Hepatic stellate cell (primary cell): Measurements from ENCODE around the gene CAMK1G.
A peak's percentile ranks its signal among the peaks of the same experiment; 100 is the strongest.

ENCODE experiments used
- DNase-seq: peaks from one replicate; pipeline ENCODE4 v3.0.0; 2011; ENCODE audit warnings: low spot score

Gene CAMK1G

DNA sequence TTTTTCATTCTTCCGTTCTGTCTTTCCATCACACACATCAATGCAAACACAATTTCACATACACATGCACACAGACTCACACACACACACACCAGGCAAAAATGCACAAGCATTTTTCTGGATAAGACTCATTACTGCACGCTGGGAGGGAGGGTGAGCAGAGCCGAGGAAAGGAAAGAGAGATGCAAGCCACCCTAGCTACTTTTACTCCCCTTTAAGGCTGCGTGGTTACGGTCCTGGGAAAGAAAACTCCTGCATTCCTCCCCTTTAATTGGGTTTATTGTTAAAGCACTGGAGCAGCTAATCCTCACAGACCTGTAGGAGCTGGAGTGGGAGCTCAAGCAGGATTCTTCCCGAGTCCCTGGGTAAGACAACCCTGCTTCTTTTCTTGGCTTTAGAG is at the start of gene CAMK1G:
Gene CAMK1G (plus strand): TSS at position 307 of the 400 bp plus-strand sequence. CDS start 11,270 bp downstream, outside the sequence.
- peak; percentile 82 for DNase-seq

DNA sequence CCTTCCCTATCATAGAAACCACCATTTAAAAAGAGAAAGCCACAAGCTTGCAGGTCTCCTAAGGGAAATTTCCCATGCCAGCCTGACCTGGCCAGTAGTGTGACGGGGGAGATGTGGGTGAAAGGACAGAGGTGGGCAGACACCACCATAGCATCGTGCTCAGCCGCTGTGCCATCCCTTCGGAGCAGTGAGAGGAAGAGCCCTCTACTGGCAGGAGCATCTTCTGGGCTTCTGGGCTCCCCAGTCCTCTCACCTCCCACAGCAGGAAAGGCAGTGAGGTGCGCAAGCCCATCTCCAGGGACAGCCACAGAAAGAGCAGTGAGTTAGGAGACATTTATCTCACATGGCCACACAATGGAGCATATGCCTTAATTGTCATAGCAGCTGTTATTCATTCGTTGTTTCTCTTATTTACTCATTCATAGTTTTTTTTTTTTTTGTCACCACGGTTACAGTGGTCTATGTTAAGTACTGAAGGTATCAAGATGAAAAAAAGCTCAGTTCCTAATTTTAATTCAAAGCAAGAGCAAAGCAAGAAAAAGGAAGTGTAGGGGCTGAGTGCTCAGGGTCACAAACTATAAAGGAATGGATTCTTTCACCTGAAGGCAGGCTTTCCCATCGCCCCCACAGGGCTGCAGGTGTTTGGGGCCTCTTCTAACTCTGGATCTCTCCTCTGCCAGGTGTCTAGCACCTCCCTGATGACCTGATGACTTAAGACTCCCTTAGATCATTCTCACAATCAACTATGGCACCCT is 48.8 kb upstream of the CAMK1G start:
- no peak for DNase-seq

DNA sequence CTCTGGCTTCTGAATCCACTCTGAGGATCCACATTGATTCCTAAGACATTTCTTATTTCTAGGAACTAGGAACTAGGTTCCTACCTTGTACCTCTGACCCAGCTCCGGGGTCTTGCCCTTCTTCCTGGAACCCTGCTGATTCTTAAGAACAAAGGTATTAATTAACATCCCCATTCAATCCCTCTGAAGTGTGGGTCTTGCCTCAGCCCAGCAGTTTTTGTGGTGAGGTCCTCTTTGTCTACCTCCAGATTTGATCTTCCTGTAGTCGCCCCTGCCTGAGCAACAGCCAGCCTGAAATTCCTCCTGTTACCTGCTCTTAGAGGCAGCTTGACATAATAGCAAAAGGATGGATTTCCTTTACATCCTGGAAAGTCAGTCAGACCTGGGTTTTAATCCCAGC is 46.7 kb upstream of the CAMK1G start:
- no peak for DNase-seq

DNA sequence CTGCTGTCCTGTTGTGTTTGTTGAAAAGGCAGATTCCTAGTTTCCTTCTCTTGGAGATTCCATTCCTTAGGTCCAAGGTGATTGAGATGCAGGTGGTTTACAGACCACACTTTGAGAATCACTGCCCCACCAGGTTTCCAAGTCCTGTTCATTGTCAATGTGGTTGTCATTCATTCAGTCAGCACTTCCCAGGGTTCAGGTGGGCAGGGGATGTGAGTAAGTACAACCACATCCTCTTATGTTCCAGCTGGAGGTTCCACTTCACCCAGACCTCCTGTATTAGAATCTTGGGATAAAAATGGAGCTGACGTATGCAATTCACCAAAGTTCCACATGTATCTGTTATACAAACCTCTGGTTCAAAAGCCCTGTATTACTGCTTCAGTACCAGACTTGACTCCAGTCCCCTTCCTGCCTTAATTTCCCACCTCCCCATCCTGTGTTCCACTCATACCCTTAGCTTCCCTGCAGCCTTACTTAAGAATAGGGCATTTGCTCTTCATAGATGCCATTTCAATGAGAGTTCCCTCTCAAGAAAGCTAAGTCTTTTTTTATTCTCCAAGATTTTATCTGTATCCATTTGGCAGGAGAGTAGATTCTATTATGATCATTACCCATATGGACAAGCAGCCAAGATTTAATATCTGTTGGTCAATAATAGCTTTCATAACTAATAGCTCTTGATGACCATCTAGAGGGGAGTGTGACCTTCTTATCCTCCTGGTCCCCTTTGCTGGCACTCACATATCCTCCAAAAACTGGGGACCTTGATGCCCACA is 46.0 kb upstream of the CAMK1G start:
- no peak for DNase-seq

DNA sequence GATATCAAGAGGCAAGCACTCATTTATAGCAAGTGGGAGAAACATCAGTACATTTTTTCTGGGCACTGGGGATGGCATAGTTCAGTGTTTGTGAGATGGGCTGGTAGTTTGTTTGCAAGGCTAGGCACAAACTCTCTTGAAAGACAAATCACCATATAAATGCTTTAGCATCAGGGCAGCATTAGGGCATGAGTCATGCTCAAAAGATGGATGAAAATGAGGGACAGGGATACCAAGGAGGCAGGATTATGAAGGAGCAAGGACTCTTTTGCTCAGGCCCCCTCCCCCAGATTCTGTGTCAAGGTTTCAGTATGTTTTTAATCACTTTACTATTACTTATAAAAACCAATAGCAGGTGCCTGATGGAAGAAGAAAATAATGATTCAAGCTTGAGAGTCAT is 43.9 kb upstream of the CAMK1G start:
- DNase-seq: no peak

DNA sequence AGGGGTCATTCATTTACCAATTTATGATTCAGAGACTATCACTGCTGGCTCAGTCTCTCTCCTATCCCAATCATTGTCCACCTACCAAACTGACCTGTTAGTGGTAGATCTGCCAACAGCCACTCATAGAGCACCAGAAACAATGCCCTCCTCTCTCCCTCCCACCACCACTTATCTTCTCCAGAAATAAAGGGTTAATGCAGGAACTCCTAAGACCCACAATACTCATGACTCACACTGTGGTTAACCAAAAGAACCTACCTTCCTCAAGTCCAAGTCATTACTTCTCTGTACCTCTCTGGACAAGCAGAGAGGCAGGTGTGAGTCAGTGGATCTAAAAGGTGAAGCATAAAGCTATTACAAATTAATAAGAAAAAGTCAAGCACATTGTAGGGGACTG is 40.9 kb upstream of the CAMK1G start:
- no peak for DNase-seq

DNA sequence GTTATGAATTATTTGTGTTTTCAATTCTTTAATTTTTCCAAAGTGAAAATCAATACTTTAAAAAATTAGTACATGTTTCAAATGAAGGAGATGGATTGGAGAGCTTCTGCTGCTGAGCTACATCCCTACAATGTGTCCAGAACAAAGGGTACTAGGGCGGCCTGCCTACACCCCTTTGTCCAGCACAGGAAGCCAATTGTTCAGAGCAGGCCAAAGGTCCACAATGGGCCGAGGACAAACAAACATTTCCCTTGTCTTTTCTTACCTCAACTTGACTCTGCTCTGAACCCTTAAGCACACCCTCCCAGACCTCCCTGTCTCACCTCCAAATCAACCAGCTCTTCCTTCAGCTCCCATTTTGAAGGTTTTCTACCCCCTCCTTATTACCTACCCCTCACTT is 39.4 kb upstream of the CAMK1G start:
- DNase-seq: no peak

DNA sequence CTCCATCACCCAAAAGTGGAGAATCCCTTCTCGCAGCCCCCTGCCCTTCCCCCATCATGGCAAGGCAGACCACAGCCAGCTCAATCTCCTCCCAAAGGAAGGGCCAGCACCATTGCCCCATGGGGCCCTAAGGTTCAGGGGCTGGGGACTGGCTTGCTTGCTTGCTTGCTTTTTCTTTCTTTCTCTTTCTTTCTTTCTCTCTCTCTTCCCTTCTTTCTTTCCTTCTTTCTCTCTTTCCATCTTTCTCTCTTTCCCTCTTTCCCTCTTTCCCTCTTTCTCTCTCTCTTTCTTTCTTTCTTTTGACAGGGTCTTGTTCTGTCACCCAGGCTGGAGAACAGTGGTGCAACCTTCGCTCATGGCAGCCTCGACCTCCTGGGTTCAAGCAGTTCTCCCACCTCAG is 38.1 kb upstream of the CAMK1G start:
- DNase-seq: no peak

DNA sequence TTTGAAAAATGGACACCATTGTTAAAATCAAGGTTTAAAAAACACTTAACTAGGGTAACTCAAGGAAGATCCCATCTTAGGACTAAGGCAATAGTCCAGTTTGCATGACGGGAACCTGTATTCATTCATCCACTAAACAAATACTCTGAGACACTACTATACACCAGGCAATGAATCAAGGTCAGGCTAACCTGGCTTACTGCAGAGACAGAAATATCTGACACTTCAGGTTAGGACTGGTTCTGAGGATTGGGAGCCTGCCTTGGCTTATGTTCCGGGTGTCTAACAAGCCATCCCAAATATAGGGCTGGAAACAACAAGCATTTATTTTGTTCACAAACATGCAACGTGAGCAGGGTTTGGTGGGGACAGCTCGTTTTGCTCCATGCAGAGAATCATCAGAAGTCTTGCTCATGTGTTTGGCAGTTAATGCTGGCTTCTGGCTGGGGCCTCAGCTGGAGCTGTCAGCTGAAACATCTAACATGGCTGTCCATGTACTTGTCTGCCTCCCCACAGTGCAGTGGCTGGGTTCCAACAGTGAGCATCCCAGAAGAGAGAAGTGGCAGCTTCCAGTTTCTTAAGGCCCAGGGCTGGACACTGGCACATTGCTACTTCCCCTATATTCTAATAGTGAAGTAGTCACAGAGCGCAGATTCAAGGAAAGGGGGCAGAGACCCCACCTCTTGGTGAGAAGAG is 37.0 kb upstream of the CAMK1G start:
- no peak for DNase-seq

DNA sequence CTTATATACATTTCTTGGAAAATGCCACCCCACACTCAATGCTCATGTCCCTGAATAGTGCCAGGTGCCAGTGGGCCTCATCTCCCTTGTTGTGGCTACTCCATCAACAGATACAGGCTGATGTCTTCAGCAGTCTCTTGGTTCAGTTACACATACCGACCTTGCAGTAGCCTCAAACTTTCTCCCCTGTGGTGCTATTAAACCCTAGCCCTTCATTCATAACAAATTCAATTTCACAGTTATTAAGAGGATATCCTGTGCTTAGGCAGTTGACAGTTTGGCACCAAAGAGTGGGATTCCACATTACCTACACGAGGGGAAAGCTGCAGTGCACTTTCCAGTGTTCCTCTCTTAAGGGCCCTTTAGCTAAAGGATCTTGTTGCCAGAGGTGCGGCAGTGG is 35.9 kb upstream of the CAMK1G start:
- no peak for DNase-seq

DNA sequence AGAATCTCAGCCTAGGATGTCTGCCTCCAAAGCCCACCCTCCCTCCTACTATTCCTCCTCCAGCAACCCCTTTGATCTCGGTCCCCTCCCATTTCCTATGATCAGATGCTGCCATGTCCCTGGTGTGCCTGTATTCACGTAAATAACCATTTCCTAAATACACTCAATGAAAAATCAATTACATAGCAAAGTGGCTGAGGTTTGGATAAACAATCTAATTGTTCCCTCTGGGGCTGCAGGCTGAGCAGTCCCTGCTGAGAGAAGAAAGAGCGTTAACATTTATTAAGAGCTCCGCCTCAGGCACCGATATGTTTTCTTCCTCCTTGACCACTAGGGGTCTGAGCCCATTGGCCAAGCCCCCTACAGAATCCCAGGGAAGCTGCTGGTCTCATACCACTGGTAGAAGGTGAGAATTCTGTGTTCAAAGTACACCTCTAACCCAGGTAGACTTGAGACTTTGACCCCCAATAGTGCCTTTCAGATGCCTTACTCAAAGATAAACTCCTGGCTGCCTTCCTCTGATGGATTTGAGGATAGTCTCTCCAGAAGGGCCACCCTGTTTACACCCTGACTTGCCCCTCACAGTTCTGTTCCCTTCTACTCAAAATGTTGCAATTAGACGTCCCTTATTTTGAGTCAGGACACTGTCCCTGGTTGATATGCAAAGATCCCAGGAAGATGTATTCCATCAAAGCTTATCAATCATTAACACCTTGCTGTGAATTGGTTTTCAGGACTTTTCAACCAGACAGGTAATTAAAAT is 33.9 kb upstream of the CAMK1G start:
- no peak for DNase-seq

DNA sequence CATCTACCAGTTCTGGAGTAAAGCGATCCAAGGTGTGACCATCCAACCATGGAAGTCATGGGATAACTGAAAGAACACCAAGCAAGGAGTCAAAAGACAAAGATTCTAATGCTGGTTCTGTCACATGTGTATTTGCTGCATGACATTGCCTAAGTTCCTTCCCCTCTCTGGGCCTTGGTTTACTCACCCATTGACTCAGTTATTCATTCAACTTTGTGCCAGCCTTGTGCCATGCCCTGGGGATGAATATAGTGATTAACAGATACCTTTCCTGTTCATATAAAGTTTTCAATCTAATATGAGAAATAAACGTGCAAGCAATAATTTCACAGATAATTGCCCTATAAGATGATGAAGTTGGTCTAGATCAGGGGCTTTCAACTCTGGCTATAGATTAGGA is 33.0 kb upstream of the CAMK1G start:
- no peak for DNase-seq

DNA sequence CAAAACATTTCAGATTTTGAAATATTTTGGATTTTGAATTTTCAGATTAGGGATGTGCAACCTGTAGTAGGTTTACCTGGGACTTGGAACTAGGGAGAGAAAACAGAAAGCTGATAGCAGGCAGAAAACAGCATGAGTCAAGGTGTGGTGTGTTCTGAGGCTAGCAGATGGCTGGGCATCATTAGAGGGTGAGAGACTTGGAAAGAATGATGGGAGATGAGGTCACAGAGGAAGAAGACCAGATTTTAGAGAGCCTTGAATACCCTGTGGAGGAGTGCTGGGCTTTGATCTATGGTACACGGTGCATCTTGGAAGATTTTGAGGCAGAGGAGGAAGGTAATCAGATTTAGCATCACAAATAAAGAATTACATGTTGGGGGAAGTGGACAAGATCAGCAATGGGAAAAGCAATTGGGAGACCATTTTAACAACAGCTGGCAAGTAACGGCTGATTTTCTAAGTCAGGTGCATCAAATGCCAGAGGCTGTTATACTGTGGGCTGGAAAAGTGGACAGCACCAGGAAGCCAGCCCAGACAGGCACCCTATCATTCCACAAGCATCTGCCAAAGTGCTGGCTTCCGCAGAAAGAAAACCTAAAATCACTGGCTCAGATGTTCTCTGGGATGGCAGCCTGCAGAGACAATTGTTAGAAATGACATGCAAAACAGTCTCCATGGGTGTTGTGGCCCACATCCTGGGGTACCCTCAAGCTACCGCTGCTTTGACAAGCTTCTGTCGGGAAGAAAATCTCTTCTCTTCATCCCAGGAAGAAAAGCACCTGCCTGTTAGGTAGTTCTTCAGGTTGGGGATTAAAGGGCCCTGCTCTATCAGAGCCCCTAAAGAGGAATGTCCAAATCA is 30.9 kb upstream of the CAMK1G start:
- no peak for DNase-seq

DNA sequence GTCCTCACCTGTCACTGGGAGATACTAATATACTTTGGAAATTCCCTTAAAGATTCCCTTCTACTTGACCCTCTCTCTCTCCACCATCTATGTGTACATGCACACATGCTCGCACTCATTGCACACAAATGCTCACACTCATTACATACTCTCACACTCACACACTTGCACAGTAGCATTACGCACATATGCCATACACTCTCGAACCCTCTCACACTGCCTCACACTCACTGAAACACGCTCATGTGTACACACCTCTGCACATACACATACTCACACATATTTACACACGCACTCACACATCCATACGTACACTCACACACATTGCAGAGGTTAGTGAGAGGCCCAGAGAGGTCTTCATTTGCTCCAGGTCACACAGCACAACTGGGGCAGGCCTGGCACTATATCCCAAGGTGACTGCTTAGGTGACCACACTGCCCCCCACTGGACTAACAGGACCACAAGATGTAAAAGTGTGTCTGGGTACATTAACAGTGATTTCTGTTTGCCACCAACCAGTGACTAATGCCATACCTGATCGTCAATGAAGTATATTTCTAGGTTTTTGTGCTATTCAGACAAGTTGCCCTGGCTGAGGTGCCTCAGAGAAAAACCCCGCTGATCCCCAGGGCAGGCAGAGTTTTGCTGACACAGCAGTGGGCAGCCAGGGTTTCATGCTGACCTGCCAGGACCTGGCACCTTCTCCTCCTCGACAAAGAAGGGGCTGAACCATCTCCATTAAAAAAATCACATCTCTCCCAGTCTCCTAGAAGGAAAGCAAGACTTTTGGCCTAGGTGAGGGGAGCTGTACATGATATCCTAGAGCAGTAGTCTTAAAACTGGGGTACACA is 28.5 kb upstream of the CAMK1G start:
- DNase-seq: no peak

DNA sequence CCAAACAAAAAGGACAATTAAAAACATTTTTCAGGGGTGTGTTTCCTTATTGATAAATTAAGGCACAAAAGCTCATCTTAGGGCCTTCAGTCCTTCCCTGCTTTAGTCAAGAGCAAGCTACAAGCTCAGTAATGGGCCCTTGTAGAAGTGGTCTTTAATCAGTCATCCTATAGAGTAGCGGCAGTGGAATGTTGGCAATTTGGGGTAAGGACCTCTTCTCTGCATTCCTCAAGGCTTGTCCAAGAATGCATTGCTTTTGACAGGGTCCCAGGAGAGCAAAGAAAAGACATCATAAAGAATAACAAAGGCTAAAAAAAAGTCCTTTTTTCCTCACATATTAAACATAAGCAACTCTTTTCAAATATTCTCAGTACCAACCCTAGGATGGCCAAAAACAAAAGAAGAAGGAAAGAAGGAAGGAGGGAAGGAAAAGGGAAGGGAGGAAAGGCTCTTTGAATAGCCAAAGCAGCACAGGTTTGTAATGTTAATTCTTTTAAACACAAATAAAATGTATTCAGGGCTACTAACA is 27.3 kb upstream of the CAMK1G start:
- DNase-seq: no peak

DNA sequence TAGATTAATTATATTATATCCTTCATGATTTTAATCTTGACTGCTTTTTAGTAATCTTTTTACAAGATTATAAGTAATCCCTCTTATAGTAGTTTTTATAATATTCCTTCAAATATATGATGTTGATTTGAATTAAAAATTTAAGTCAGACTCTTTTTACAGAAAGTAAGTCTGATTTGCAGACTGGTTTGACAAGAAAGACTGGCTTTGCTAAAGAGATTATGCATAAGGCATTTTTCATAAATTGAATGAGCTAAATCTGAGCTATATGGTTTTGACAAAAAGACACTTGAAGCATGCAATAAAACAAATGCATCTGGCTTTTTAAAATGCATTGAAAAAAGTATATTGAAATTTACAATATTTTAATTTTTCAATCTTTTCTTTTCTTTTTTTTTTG is 26.3 kb upstream of the CAMK1G start:
- DNase-seq: no peak

DNA sequence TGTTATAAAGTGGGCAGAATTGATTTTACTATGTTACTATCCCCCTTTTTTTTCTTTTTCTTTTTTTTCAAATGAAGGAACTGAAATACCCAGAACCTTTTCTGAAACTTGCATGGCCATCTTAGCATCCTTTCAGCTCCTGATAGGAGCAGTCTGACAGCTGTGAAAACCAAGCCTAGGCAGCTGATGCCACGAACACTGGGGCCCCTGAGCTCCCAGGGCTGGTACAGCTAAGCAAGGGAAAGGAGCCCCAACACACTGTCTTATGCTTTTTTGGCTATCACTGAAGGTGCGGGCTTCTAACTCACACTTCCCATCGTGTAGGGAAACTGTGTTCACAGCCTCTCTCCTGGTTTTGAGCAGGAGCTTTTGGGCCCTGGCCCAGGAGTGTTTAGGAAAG is 23.0 kb upstream of the CAMK1G start:
- no peak for DNase-seq

DNA sequence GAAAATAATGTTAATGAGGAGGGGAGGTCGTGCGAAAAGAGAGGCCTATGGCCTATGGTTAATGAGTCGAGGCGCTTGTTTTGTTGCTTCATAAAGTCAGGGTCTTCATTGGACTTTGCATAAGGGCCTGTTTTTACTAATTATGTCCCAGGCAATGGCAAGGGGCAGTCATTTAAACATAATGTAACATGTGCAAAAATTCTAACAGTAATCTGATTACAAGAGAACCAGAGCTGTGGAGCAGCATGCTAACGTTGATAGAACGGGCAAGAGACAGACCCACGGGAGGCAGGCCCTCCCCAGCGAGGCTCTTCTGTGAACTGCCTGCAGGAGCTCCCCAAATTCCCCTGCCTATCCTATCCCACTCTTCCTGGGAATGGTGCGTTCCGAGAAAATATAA is 22.6 kb upstream of the CAMK1G start:
- DNase-seq: no peak

DNA sequence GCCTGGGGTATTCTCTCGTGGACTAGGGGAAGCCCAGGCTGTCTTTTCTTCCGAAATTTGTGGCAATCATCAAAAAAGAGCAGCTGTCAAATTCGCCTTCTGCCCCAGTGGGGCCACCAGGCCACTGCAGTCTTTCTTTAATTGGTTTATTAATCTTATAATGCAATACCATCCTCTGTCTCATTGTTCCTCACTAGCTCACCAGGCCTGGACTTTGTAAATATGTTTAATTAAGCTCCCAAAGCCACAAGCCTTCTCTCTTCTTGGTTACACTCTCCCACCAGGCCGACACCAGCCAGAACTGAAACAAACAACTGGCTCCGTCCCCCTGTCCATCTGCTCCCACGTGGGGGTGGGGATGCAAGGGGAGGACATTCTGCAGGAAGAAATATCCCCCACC is 22.0 kb upstream of the CAMK1G start:
- DNase-seq: no peak

DNA sequence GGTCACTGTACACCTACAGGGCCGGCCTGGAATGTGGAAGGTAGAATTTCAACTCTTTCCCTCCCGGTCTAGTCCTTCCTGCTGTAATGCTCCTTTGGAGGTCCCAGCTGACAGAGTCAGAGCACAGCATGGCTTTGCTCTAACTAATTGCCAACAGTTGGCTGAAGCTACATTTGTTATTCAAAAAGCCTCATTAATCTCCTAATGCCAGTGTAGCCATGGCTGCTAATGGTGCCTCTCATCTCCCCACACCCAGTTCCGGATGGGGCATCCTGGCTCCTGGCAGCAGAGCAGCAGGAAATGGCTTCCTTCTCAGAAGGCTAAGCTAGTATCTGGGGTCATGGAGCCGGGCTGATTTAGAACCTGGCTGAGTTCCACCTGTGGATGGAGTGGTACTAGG is 18.7 kb upstream of the CAMK1G start:
- DNase-seq: no peak
